PC-3 (cell line): Measurements from ENCODE around the gene GTPBP1.

Experiments used
- CTCF ChIP-seq: fragments of 300-600 bp; sonication (generic); conservative IDR thresholded peaks from 2 replicates; pipeline ENCODE4 v1.5.1; 2017; ENCODE audit warnings: antibody characterized with exemption, low read depth, mild to moderate bottlenecking, low read length
- EZH2 ChIP-seq: fragments of 300-600 bp; sonication (generic); IDR thresholded peaks from one replicate; pipeline ENCODE4 v1.6.1; 2017; ENCODE audit warnings: antibody characterized with exemption, mild to moderate bottlenecking, low read length; ENCODE audit not compliant: unreplicated experiment

- TF ChIP-seq CTCF (no peak), EZH2 (no peak)
These were observed 45.3 kb downstream of the GTPBP1 start for GRCh38 chr22:38751066-38751421.
